GM19324 (cell line): ENCODE measurements around the gene IZUMO1.
"Not testable (repeated sequence)": the region's sequence is repeated elsewhere in the genome, so short reads cannot be mapped to it uniquely, and the experiment has no call there.

Experiments
- ATAC-seq: cut with Tn5 transposase; IDR thresholded peaks from one replicate; pipeline ENCODE4 v1.9.1; 2021; ENCODE audit warnings: mild to moderate bottlenecking, moderate library complexity; ENCODE audit not compliant: unreplicated experiment, low FRiP score

Gene IZUMO1

DNA sequence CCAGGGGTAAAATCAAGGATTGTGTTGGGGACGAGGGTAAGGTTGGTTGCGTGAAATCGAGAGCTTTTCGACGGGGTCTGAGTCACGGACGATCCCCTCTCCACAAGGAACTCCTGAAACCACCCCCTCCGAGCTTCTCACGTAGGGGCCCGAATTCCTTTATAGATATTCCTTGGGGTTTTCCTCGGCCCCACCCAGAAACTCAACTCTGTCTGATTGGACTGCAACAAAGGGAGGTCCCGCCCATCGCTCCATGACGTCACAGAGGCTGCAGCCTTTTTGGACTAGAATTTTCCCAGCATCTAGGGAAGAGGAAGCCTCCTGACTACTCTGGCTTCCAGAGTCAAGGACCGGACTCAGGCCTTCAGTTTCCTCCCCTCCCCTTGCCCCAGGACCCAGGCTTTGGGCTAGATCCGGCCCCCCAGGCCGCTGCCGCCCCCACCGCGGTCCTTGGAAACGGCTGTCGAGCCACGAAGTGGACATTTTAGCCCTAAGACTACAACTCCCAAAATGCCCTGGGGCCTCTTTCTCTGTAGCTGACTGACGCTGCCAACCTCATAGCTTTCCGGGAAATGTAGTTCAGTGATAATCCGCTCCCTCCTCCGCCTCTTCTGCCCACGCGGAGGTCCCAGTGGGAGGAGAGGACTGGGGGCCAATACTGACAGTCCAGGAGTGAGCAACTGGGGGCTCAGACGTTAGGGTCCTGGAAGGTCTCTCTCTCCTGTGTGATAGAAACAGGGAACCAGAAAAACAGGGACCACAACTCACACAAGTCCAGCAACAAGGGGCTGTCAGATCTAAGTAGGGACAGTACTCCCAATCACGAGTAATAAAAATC is at the start of gene IZUMO1:
IZUMO1 (minus strand) TSS at position 172 of the 838 bp plus-strand sequence. CDS start 1,050 bp downstream, outside the sequence.
- no peak for ATAC-seq

DNA sequence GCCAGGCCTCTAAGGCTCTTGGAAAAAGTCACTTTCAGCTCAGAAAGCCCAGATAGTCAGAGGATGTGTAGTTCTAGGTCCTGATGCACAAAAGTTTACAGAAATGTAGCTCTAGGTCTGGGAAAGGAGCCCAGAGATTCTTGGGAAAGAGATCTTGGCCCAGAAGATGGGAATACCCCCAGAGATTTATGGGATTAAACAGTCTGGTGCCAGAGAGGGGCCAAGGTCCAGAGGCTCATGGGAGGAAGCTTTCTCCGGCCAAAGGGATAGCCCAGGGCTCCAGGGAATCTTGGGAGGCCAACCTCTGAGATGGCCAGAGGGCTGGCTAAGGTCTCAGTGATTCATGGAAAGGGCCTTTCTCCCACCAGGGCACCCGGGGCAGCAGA is 49.0 kb upstream of the IZUMO1 start:
- no peak for ATAC-seq

DNA sequence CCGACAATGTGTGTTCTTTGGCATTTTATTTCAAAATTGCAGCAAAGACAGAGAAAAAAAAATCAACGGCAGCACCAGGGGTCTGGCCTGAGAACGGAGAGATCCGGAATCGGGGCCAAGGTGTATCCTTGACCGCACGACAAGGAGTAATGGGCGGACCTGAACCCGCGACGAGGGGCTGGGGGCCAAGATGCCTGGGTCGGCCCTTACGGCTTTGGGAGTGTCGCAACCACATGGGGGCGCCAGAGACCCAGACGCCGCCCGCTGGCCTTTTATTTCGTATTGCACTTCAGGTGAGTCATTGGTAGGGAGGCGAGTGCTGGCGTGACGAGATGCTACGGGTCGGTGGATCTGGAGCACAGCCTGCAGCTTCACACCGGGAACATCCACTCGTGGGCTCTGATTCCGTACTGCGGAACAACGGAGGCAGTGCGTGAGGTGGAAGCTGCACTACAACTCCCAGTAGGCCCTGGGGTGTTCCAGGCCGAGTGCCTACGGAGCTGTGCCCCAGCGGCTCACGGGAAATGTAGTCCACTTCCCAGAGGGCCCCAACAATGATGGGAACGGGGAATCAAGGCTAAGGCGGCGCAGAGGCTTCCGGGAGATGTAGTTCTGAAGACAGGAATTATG is 48.5 kb upstream of the IZUMO1 start:
- peak; percentile 79 for ATAC-seq

DNA sequence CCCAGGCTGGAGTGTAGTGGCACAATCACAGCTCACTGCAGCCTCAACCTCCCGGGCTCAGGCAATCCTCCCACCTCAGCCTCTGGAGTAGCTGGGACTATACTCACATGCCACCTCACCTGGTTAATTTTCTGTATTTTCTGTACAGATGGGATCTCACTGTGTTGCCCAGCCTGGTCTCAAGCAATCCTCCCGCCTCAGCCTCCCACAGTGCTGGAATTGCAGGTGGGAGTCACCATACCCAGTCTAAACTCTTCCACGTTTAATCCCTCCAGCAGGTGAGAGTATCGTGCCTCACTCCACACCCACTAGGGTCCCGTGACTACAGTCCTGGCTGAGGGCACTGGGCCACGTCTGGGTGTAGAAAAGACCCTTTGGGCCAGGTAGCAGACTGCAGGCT is 47.6 kb upstream of the IZUMO1 start:
- no peak for ATAC-seq

DNA sequence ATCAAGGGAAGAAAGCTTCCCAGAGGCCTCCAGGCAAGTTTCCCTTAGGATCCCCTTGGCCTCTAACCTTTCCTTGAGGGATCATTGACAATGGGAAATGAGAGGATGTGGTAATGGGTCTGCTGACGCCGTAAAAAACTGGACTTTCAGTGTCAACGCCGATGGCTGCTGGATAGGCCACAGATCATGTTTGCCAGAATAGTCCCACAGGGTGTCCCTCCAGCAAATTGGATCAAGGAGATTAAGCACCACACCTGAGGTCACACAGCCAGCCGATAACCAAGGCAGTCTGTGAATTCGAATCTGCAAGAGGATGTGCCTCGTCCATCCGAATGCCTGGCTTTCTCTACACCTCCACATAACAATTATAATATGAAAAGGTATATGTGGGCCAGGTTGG is 46.6 kb upstream of the IZUMO1 start:
- no peak for ATAC-seq

DNA sequence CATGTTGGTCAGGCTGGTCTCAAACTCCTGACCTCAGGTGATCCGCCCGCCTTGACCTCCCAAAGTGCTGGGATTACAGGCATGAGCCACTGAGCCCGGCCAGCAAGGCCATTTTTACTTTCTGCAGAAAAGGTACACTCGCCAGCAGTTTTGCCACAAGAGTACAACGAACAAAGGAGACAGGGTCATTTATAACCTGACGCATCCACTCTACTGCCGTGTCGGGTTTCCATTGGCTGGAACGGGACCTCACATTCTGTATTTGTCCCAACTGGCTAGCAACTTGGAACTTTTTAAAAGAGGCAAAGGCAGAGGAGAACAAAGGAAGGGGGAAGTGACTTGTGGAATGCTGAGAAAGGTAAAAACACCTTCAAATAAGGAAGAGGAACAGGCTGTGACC is 40.6 kb upstream of the IZUMO1 start:
- ATAC-seq: not testable (repeated sequence)

DNA sequence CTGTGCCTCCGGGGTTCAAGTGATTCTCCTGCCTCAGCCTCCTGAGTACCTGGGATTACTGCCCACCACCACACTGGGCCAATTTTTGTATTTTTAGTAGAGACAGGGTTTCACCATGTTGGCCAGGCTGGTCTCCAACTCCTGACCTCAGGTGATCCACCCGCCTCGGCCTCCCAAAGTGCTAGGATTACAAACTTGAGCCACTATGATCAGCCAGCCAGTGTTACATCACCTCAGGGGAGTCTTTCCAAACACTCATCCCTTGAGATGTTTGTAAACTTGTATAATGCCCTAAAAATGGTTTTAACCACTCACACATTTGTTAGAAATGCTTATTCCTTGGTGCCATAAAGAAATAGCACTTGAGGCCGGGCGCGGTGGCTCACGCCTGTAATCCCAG is 39.7 kb upstream of the IZUMO1 start:
- ATAC-seq: not testable (repeated sequence)

DNA sequence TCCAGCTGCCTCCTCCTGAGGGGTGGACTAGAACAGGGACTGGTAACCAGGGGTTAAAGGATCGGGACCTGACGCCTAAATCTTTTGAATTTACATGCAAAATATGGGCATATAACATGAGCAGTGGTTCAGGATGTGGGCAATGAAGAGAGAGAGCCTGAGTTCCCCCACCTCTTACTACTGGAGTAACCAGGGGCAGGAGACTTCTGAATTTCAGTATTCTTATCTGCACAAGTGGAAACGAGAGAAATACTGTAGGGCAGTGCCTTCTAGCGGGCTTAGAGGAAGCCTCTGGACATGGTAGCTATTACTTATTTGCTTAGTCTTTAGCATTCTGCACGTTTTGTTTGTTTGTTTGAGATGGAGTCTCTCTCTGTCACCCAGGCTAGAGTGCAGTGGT is 37.8 kb upstream of the IZUMO1 start:
- ATAC-seq: no peak

DNA sequence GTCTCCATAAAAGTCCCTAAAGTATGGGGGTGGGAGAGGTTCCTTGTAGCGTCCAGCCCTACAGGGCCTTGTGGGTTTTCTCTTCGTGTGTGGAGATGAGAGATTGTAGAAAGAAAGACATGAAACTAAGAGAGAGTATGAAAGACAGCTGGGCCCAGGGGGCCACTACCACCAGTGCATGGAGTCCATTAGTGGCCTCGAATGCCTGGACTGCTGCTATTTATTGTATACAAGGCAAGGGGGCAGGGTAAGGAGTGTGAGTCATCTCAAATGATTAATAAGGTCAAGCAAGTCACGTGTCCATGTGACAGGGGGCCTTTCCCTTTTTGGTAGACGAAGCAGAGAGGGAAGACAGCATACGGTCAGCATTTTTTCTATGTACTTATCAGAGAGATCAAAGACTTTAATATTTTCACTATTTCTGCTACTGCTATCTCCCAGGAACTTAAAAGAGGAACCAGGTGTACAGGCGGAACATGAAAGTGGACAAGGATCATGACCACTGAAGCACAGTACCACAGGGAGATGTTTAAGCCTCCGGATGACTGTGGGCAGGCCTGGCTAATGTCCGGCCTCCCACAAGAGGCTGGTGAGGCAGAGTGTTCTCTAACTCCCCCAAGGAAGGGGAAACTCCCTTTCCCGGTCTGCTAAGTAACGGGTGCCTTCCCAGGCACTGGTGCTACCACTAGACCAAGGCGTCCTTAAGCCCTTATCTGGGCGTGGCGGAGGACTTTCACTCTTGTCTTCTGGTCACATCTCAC is 34.1 kb upstream of the IZUMO1 start:
- no peak for ATAC-seq

DNA sequence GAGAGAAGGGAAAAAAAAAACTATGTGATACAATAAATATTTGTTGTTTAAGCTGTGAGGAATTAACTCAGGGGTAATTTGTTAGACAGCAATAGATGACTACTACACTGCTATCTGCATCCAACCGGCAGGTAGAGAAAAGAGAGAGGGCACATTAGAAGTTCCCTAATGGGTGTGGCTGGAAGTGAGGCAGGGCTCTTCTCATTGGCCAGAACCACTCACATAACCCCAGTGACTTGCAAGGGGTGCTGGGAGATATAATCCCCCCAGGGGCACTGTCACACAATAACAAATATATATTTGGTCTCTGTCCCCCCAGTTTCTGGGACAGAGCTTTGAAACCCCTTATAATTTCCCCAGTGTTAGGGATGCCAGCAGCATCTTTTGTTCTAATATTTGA is 32.9 kb upstream of the IZUMO1 start:
- no peak for ATAC-seq

DNA sequence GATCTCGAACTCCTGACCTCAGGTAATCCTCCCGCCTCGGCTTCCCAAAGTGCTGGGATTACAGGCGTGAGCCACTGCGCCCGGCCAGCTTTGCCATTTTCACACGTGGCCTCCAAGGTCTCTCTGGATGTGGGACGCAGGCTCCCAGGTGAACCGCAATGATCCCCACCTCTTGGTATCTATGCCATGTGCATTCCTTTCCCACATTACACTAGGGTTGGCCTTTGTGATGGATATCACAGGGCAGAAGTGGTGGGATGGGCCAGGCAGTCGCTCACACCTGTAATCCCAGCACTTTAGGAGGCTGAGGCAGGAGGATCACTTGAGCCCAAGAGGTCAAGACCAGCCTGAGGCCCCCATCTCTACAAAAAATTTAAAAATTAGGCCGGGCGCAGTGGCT is 31.0 kb upstream of the IZUMO1 start:
- ATAC-seq: no peak

DNA sequence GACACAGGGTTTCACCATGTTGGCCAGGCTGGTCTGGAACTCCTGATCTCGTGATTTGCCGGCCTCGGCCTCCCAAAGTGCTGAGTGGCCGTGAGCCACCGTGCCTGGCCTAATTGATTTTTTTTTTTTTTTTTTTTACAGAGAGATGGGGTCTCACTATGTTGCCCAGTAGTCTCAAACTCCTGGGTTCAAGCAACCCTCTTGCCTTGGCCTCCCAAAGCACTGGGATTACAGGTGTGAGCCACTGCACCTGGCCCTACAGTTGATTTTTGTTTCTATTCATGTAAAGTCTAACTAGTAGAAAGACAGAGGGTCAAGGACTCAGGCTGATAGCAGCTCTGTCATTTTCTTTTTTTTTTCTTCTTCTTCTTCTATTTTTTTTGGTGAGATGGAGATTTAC is 30.4 kb upstream of the IZUMO1 start:
- ATAC-seq: no peak

DNA sequence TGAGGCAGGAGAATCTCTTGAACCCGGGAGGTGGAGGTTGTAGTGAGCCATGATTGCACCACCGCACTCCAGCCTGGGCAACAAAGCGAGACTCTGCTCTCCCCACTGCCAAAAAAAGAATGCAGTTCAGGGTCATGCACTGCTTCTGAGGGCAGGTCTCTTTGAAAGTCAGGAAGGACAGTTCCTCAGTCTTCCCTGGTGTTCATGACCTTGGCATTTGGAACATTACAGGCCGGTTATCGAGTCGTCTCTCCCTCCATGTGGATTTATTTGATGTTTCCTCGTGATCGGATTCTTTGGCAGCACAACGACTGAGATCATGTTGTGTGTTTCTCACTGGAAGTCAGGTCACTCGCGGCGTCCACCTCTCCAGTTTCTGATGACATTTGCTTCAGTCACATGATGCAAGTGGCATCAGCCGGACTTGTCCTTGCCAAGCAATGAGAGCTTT is 25.8 kb upstream of the IZUMO1 start:
- ATAC-seq: no peak

DNA sequence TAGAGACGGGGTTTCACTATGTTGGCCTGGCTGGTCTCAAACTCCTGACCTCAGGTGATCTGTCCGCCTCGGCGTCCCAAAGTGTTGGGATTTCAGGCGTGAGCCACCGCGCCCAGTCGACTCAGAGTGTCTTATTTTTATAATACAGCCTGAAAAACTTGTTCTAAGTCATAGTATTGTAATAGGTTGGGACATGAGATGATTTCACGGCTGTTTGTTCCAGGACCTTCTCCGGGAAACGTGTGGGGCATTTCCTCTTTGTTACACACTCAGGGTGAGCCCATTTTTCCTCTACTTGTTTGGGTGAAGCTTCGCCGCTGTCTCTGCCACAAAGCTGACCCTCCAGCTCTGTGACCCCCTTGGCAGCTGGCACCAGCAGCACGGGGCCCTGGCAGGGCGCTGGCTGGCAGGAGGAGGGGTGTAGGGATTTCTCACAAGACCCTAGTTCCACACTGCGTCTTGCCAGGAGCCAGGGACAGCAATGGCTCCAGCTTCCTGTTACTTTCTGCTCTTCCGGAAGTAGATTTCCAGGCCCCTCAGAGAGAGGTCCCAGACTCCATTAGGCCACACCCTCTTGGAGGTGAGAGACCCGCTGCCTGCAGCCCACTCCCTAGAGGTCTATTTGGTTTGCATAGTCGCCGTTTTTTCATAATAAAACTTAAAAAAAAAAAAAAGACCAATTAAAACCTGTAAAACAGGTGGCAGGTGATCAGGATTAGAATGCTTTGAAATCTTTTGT is 24.2 kb upstream of the IZUMO1 start:
- ATAC-seq: no peak

DNA sequence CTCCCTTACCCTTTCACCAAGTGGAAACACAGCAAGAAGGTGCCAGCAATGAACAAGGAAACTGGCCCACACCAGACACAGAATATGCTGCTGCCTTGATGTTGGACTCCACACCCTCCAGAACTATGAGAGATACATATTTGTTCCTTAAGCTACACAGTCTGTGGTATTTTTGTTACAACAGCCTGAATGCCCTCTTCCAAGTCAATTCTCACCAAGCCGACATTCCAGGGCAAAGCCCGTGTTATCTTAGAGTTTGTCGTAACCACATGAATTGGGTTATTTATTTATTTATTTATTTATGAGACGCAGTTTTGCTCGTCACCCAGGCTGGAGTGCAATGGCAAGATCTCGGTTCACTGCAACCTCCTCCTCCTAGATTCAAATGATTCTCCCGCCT is 23.6 kb upstream of the IZUMO1 start:
- ATAC-seq: no peak

DNA sequence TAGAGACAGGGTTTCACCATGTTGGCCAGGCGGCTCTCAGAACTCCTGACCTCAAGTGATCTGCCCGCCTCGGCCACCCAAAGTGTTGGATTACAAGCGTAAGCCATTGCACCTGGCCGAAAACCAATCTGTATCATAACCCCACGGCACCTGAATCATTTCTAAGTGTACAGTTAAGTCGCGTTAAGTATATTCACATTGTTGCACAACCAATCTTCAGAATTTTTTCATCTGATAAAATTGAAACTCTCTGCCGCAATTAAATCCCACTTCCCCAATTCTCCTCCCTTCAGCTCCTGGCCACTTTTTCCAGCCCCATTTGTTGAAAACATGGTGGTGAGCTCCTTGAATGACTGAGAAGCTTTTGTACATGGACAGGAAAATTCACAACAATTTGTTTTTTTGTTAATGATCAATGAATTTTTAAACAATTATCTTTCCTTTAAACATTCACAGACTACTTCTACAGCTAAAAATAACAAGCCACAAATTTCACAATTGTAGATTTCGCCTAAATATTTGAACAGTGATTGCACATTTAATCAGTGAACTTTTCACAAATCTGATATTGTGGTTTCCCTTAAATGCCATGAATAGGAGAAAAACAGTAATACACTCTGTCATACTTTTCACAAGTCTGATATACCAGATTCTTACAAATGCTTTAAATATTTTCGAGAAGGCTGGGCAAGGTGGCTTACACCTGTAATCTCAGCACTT is 22.4 kb upstream of the IZUMO1 start:
- ATAC-seq: no peak

DNA sequence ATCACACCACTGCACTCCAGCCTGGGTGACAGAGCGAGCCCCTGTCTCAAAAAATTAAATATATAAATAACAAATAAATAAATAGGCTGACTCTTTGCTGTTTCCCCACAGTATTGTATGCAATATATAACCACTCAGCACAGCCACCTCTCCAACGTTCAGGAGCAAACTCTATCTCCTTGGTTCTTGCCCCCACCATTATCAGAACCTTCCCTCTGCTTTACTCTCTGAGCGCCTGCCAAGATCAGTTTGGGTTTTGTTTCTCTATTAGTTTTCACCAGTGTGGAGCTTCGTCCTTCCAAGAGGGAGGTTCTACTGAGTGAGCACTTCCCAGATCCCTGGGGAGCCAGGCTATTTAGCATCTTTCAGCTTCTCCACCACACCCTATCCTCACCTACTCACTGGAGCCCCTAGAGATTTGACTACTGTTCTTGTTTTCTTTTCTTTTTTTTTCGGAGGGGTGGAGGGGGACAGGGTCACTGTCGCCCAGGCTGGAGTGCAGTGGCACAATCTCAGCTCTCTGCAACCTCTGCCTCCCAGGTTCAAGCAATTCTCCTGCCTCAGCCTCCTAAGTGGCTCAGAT is 21.6 kb upstream of the IZUMO1 start:
- not testable (repeated sequence) for ATAC-seq

DNA sequence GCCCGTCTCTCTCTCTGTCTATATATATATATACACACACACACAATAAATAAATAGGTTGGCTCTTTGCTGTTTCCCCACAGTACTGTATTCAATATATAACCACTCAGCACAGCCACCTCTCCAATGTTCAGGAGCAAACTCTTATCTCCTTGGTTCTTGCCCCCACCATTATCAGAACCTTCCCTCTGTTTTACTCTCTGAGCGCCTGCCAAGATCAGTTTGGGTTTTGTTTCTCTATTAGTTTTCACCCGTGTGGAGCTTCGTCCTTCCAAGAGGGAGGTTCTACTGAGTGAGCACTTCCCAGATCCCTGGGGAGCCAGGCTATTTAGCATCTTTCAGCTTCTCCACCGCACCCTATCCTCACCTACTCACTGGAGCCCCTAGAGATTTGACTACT is 19.1 kb upstream of the IZUMO1 start:
- not testable (repeated sequence) for ATAC-seq

DNA sequence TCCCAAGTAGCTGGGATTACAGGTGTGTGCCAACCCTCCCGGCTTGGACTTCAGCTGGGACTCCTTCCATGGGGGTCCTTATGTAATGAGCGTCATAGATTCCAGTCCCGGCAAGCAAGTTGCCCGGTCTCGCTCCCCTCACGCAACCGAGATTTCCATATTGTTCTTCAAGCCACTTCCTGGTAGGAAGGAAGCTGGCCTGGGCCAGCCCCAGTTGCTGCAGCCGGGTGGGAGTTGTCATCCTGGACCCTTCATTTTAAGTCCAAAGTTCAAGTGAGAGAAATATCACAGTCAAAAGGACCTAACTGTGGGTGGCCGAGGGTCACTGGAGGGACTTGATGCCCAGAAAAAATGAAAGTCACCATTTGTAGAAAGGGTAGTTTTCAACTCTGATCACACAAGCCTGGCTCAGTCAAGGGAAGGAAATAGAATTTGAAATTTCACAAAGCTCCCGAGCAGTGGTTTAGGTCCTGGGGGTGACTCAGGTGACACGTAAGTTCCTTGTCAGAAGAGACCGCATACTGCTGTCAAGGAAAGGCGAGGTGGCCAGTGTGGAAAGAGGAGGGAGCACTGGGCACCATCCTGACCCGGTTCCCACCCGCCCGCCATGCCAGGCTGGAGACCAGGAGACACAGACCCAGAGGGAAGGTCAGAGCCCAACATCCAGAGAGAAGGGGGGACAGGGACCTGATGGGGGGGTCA is 13.9 kb upstream of the IZUMO1 start:
- ATAC-seq: no peak
